H9 (cell line): Measurements from ENCODE around the gene OLFM1. TPM values are rescaled to one million over a fixed set of nuclear protein-coding genes. Genes with fewer than 3 reads are reported as not detected.
A peak's percentile ranks its signal among the peaks of the same experiment; 100 is the strongest.

Experiments used
- DNase-seq: peaks from one replicate; pipeline ENCODE4 v3.0.0-alpha.2; 2017
- H2AFZ ChIP-seq: one replicate; pipeline ENCODE4 v1.6.1; 2013; ENCODE audit warnings: mild to moderate bottlenecking, low read length, control low read depth, moderate library complexity
- H2AK5ac ChIP-seq: 2 replicates; pipeline ENCODE4 v1.6.1; 2013; ENCODE audit warnings: low read length, control low read depth, mixed read lengths; ENCODE audit not compliant: insufficient read length
- H2BK120ac ChIP-seq: one replicate; pipeline ENCODE4 v1.6.1; 2013; ENCODE audit warnings: low read depth, mild to moderate bottlenecking, low read length, control low read depth, inconsistent platforms; ENCODE audit not compliant: poor library complexity, severe bottlenecking
- H2BK12ac ChIP-seq: 2 replicates; pipeline ENCODE4 v1.6.1; 2013; ENCODE audit warnings: low read length, control low read depth, mixed read lengths, low read depth; ENCODE audit not compliant: insufficient read length
- H2BK15ac ChIP-seq: 2 replicates; pipeline ENCODE4 v1.6.1; 2013; ENCODE audit warnings: low read depth, low read length, control low read depth
- H2BK20ac ChIP-seq: one replicate; pipeline ENCODE4 v1.6.1; 2013; ENCODE audit warnings: low read depth, mild to moderate bottlenecking, low read length, control low read depth, inconsistent platforms; ENCODE audit not compliant: poor library complexity, severe bottlenecking
- H2BK5ac ChIP-seq: 2 replicates; pipeline ENCODE4 v1.6.1; 2013; ENCODE audit warnings: low read length, control low read depth, mixed read lengths; ENCODE audit not compliant: insufficient read length
- H3K14ac ChIP-seq: 2 replicates; pipeline ENCODE4 v1.6.1; 2013; ENCODE audit warnings: low read length, control low read depth; ENCODE audit not compliant: insufficient read depth
- H3K18ac ChIP-seq: 2 replicates; pipeline ENCODE4 v1.6.1; 2013; ENCODE audit warnings: low read depth, mild to moderate bottlenecking, mixed read lengths, low read length, control low read depth; ENCODE audit not compliant: insufficient read length
- H3K23ac ChIP-seq: 2 replicates; pipeline ENCODE4 v1.6.1; 2013; ENCODE audit warnings: low read length, control low read depth, mixed read lengths, low read depth; ENCODE audit not compliant: insufficient read length
- H3K23me2 ChIP-seq: 2 replicates; pipeline ENCODE4 v1.6.1; 2013; ENCODE audit warnings: low read depth, mild to moderate bottlenecking, mixed read lengths, low read length, control low read depth; ENCODE audit not compliant: insufficient read length, poor library complexity, severe bottlenecking
- H3K27ac ChIP-seq: 2 replicates; pipeline ENCODE4 v1.5.1; 2013; ENCODE audit warnings: low read length, control low read depth, mixed read lengths, low read depth; ENCODE audit not compliant: insufficient read length
- H3K27me3 ChIP-seq: 2 replicates; pipeline ENCODE4 v1.6.1; 2013; ENCODE audit warnings: low read length, control low read depth, inconsistent platforms; ENCODE audit not compliant: insufficient read depth
- H3K4ac ChIP-seq: 2 replicates; pipeline ENCODE4 v1.6.1; 2013; ENCODE audit warnings: low read depth, mild to moderate bottlenecking, control low read depth, inconsistent platforms, low read length, moderate library complexity
- H3K4me1 ChIP-seq: 2 replicates; pipeline ENCODE4 v1.6.1; 2013; ENCODE audit warnings: low read length, control low read depth, inconsistent platforms; ENCODE audit not compliant: insufficient read depth
- H3K4me2 ChIP-seq: 2 replicates; pipeline ENCODE4 v1.6.1; 2013; ENCODE audit warnings: low read length, control low read depth, mixed read lengths; ENCODE audit not compliant: insufficient read length, insufficient read depth
- H3K56ac ChIP-seq: 2 replicates; pipeline ENCODE4 v1.6.1; 2013; ENCODE audit warnings: low read depth, mild to moderate bottlenecking, mixed read lengths, low read length, control low read depth; ENCODE audit not compliant: insufficient read length
- H3K79me1 ChIP-seq: 2 replicates; pipeline ENCODE4 v1.6.1; 2013; ENCODE audit warnings: low read depth, mild to moderate bottlenecking, moderate library complexity, low read length, control low read depth, inconsistent platforms; ENCODE audit not compliant: insufficient read depth, poor library complexity, severe bottlenecking
- H3K79me2 ChIP-seq: 2 replicates; pipeline ENCODE4 v1.6.1; 2013; ENCODE audit warnings: low read length, control low read depth, inconsistent platforms; ENCODE audit not compliant: insufficient read depth
- H3K9ac ChIP-seq: 2 replicates; pipeline ENCODE4 v1.6.1; 2013; ENCODE audit warnings: low read length, control low read depth, mixed read lengths; ENCODE audit not compliant: insufficient read length; ENCODE audit errors: extremely low read depth
- H3K9me3 ChIP-seq: one replicate; pipeline ENCODE4 v1.6.1; 2013; ENCODE audit warnings: low read depth, low read length, inconsistent platforms; ENCODE audit not compliant: control insufficient read depth
- H3T11ph ChIP-seq: one replicate; pipeline ENCODE4 v1.6.1; 2013; ENCODE audit warnings: mild to moderate bottlenecking, low read length, control low read depth, inconsistent platforms
- H4K20me1 ChIP-seq: one replicate; pipeline ENCODE4 v1.6.1; 2013; ENCODE audit not compliant: control insufficient read depth, insufficient read length, insufficient read depth
- H4K5ac ChIP-seq: 2 replicates; pipeline ENCODE4 v1.6.1; 2013; ENCODE audit warnings: low read depth, mild to moderate bottlenecking, mixed read lengths, low read length, control low read depth; ENCODE audit not compliant: insufficient read length
- H4K8ac ChIP-seq: replicated peaks from 2 replicates; pipeline ENCODE4 v1.6.1; 2013; ENCODE audit warnings: low read length, control low read depth, mixed read lengths, low read depth; ENCODE audit not compliant: insufficient read length
- H4K91ac ChIP-seq: 2 replicates; pipeline ENCODE4 v1.6.1; 2013; ENCODE audit warnings: low read depth, mild to moderate bottlenecking, moderate library complexity, mixed read lengths, low read length, control low read depth; ENCODE audit not compliant: insufficient read length
- H3K27ac Mint-ChIP-seq, 3 experiments: 2 replicates in 2 of 3; 3 replicates in 1 of 3; pipeline ENCODE4 v1.8.0; 2020 to 2021; ENCODE audit warnings: mixed read lengths in 3 of 3, mild to moderate bottlenecking in 1 of 3, moderate library complexity in 1 of 3
- H3K27me3 Mint-ChIP-seq: 2 replicates; pipeline ENCODE4 v1.8.0; 2021; ENCODE audit warnings: low read depth, mild to moderate bottlenecking, moderate library complexity, mixed read lengths
- H3K36me3 Mint-ChIP-seq, 3 experiments: 2 replicates in 2 of 3; 3 replicates in 1 of 3; pipeline ENCODE4 v1.8.0; 2020 to 2021; ENCODE audit warnings: low read depth in 3 of 3, mixed read lengths in 3 of 3; ENCODE audit not compliant: insufficient read depth in 1 of 3
- H3K4me1 Mint-ChIP-seq, 2 experiments: 2 replicates each; pipeline ENCODE4 v1.8.0; 2020; ENCODE audit warnings: mixed read lengths in 2 of 2
- H3K4me3 Mint-ChIP-seq, 2 experiments: 2 replicates in 1 of 2; 3 replicates in 1 of 2; pipeline ENCODE4 v1.8.0; 2020 to 2021; ENCODE audit warnings: mild to moderate bottlenecking in 2 of 2, mixed read lengths in 2 of 2, moderate library complexity in 1 of 2
- H3K9me3 Mint-ChIP-seq, 2 experiments: 2 replicates in 1 of 2; 3 replicates in 1 of 2; pipeline ENCODE4 v1.8.0; 2020; ENCODE audit warnings: mild to moderate bottlenecking in 2 of 2, mixed read lengths in 2 of 2, moderate library complexity in 1 of 2
- CTCF ChIP-seq: fragments of 200-600 bp; sonication (generic); conservative IDR thresholded peaks from 3 replicates; pipeline ENCODE4 v1.8.0; 2021; ENCODE audit warnings: antibody characterized with exemption, mild to moderate bottlenecking
- WGBS: extraction: QIAGEN DNeasy Blood & Tissue Kit; methylation state at CpG from one replicate; pipeline ENCODE4 v1.1.7; 2013; ENCODE audit warnings: missing lambda C conversion rate, low lambda C conversion rate, mixed read lengths; ENCODE audit not compliant: insufficient read length; ENCODE audit errors: extremely low coverage; 5-methylcytosine and 5-hydroxymethylcytosine counted together
- total RNA-seq: library from RNA; stranded (reverse); gene quantifications from 2 replicates; pipeline ENCODE4 v1.2.1, GENCODE V29; 2021

OLFM1 gene
- total RNA-seq, 1 experiment from 2014 or later, result 34.1 TPM

GRCh38 chr9:135134268-135135022 lies 47.0 kb downstream of the OLFM1 start:
- peaks cover 20 to 24% of the 10 kb centered on the region in 2 experiments for H3K4me1 Mint-ChIP-seq
- Histone ChIP-seq H3K4ac (no peak overlapping the region), H3K9ac (no peak overlapping the region), H4K8ac (no peak overlapping the region), H4K5ac (no peak overlapping the region), H3K4me2 (no peak overlapping the region), H3K27ac (no peak overlapping the region), H3K79me1 (no peaks in the 10 kb centered on the region), H4K91ac (no peak overlapping the region), H3K79me2 (no peaks in the 10 kb centered on the region), H2BK20ac (no peak overlapping the region), H3K27me3 (no peaks in the 10 kb centered on the region), H3K23me2 (peaks cover 2% of the 10 kb centered on the region), H2BK5ac (no peak overlapping the region), H2AK5ac (no peak overlapping the region), H3K14ac (no peak overlapping the region; the same call in 1 of the 2 replicates), H3K18ac (no peak overlapping the region), H3K4me1 (no peaks in the 10 kb centered on the region), H4K20me1 (peaks cover 2% of the 10 kb centered on the region), H3T11ph (no peak overlapping the region), H3K23ac (no peak overlapping the region), H3K56ac (no peak overlapping the region), H2AFZ (no peak overlapping the region), H3K9me3 (no peaks in the 10 kb centered on the region), H2BK12ac (no peak overlapping the region), H2BK120ac (no peak overlapping the region), H2BK15ac (no peak overlapping the region)
- peaks cover 7% of the 10 kb centered on the region for H3K27me3 Mint-ChIP-seq
- DNase-seq, result no peak
- peaks cover 18 to 24% of the 10 kb centered on the region in 2 experiments for H3K9me3 Mint-ChIP-seq
- peaks cover 9 to 19% (median 16%) of the 10 kb centered on the region in 3 experiments; a peak in 6 of 7 replicates for H3K36me3 Mint-ChIP-seq
- H3K27ac Mint-ChIP-seq, result 0 out of 7 replicates have a peak overlapping the region, but pooled peaks of 1 of the 3 experiments have one; percentile 36
- TF ChIP-seq CTCF, result no peak
- no peak overlapping the region for H3K4me3 Mint-ChIP-seq
- no CpG with 5 or more reads among the region's 28 CpGs for WGBS
